ENCODE results near the gene FKBP10.

FKBP10 gene

GRCh38 chr17:41806685-41807445 is 5.9 kb upstream of the FKBP10 start:
- H3K36me3 ChIP-seq (ENCODE audit: control insufficient read depth in 5 of 5, insufficient read depth in 5 of 5, low read length in 5 of 5) = peaks cover 0 to 5% (median 0%) of the 10 kb centered on the region in 5 donors
- H3K9ac ChIP-seq (ENCODE audit: low read length in 5 of 5) = no peak overlapping the region
- H3K27me3 ChIP-seq (ENCODE audit: control insufficient read depth in 5 of 5, insufficient read depth in 4 of 5, low read length in 5 of 5) = peaks cover 0 to 3% (median 0%) of the 10 kb centered on the region in 5 donors
- peaks cover 0 to 24% (median 18%) of the 10 kb centered on the region in 5 donors for H3K4me1 ChIP-seq (ENCODE audit: control insufficient read depth in 5 of 5, insufficient read depth in 5 of 5, low read length in 5 of 5)
- H3K4me3 ChIP-seq (ENCODE audit: low read depth in 1 of 5, low read length in 5 of 5) = no peak overlapping the region
- H3K27ac ChIP-seq (ENCODE audit: low read depth, low read length) = no peak overlapping the region
- H3K9me3 ChIP-seq (ENCODE audit: control insufficient read depth in 5 of 5, low read length in 5 of 5) = no peaks in the 10 kb centered on the region

DNA sequence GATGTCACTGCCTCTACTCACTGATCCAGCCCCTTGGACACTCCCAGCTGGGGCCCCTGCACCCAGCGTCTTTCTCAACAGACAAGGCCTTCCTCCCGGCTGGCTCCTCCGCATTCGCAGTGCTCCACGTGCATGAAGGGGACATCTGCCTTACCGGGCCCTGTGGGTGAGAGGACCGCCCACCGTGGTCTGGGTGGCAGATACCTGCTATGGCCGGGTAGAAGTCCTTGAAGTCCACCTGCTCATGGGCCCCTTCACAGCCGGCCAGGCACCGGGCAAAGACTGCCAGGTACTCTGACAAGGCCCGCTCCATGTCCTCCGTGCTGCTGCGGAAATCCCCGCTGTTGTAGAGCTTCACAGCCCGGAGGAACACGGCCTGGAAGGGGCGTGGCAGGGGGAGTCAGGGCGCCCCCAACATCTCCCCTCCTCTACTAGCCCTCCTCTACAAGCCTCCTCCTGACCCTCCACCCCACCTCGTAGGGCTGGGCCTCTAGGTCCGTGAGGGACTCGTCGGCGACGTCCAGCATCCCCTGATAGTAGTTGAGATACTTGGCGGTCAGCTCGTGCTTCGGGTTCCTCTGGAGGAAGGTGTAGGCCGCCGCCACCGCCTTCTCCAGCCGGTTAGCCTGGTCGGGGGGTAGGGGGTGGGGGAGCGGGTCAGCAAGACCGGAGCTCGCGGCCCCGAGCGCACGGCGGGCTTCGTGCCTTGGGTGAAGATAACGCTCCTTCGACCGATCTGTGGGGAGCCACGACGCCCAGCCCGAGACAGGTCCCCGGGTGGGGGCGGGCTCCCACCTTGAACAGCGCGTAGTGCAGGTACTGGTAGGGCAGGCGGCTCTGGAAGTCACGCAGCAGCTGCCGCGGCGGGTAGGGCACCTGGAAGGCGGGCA is 1.9 kb upstream of the FKBP10 start:
- Histone ChIP-seq H3K9me3 (ENCODE audit: control insufficient read depth in 5 of 5, low read length in 5 of 5) (no peaks in the 10 kb centered on the region), H3K9ac (ENCODE audit: low read length in 5 of 5) (peak overlapping the region in 4 of 5 donors; percentile 56 to 77 (median 70)), H3K27me3 (ENCODE audit: control insufficient read depth in 5 of 5, insufficient read depth in 4 of 5, low read length in 5 of 5) (peaks cover 0 to 7% (median 2%) of the 10 kb centered on the region in 5 donors), H3K4me3 (ENCODE audit: low read depth in 1 of 5, low read length in 5 of 5) (peak overlapping the region in 4 of 5 donors; percentile 70 to 83 (median 78)), H3K4me1 (ENCODE audit: control insufficient read depth in 5 of 5, insufficient read depth in 5 of 5, low read length in 5 of 5) (peaks cover 0 to 34% (median 23%) of the 10 kb centered on the region in 5 donors), H3K27ac (ENCODE audit: low read depth, low read length) (no peak overlapping the region), H3K36me3 (ENCODE audit: control insufficient read depth in 5 of 5, insufficient read depth in 5 of 5, low read length in 5 of 5) (peaks cover 0 to 5% (median 0%) of the 10 kb centered on the region in 5 donors)

- no peaks in the 10 kb centered on the region for H3K9me3 ChIP-seq (ENCODE audit: control insufficient read depth in 5 of 5, low read length in 5 of 5)
These were observed 1.0 kb upstream of the FKBP10 start, which contains the start of gene P3H4 for GRCh38 chr17:41811549-41812380. Gene P3H4 (minus strand): TSS chr17:41811949. CDS start chr17:41811915, 34 bp downstream.

GRCh38 chr17:41813152-41813680 is 412 bp downstream of the FKBP10 start:
- peaks cover 0 to 4% (median 0%) of the 10 kb centered on the region in 5 donors for H3K36me3 ChIP-seq (ENCODE audit: control insufficient read depth in 5 of 5, insufficient read depth in 5 of 5, low read length in 5 of 5)
- peak overlapping the region in 4 of 5 donors; percentile 31 to 83 (median 73) for H3K4me3 ChIP-seq (ENCODE audit: low read depth in 1 of 5, low read length in 5 of 5)
- peaks cover 0 to 7% (median 2%) of the 10 kb centered on the region in 5 donors for H3K27me3 ChIP-seq (ENCODE audit: control insufficient read depth in 5 of 5, insufficient read depth in 4 of 5, low read length in 5 of 5)
- peaks cover 0 to 34% (median 23%) of the 10 kb centered on the region in 5 donors for H3K4me1 ChIP-seq (ENCODE audit: control insufficient read depth in 5 of 5, insufficient read depth in 5 of 5, low read length in 5 of 5)
- H3K9ac ChIP-seq (ENCODE audit: low read length in 5 of 5) = peak overlapping the region in 3 of 5 donors; percentile 0 to 41 (median 41)
- no peaks in the 10 kb centered on the region for H3K9me3 ChIP-seq (ENCODE audit: control insufficient read depth in 5 of 5, low read length in 5 of 5)
- H3K27ac ChIP-seq (ENCODE audit: low read depth, low read length) = peak overlapping the region; percentile 23

More at GRCh38 chr17:41811549-41812380, 1.0 kb upstream of the FKBP10 start, which contains the start of gene P3H4:
- peaks cover 0 to 34% (median 23%) of the 10 kb centered on the region in 5 donors for H3K4me1 ChIP-seq (ENCODE audit: control insufficient read depth in 5 of 5, insufficient read depth in 5 of 5, low read length in 5 of 5)
- peak within 1 kb of the TSS in 4 of 5 donors; percentile 56 to 77 (median 70) for H3K9ac ChIP-seq (ENCODE audit: low read length in 5 of 5)
- peak within 1 kb of the TSS; percentile 70 to 83 (median 77) for H3K4me3 ChIP-seq (ENCODE audit: low read depth in 1 of 5, low read length in 5 of 5)
- H3K27me3 ChIP-seq (ENCODE audit: control insufficient read depth in 5 of 5, insufficient read depth in 4 of 5, low read length in 5 of 5) = peaks cover 0 to 7% (median 2%) of the 10 kb centered on the region in 5 donors
- H3K36me3 ChIP-seq (ENCODE audit: control insufficient read depth in 5 of 5, insufficient read depth in 5 of 5, low read length in 5 of 5) = no peaks in the 10 kb centered on the region
- H3K27ac ChIP-seq (ENCODE audit: low read depth, low read length) = no peak within 1 kb of the TSS

DNA sequence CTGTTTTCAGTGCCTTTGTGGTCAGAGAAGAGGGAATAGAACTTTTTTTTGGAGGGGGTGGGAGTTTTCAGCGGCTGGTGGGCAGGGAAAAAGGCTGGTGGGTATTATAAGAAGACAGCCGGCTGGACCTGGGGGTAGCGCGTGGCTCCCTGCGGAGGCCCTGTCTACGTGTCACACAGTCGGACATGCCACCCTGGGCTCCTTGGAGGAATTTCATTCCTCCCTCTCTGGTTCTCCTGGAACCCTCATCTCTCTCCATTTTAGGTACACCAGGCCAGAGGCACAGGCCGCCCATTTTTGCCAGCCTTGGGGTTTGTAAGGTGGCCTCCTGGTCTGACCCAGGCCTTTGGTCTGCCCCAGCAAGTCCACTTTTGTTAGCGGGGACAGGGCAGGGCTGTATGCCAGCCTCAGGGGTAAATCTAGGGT is 908 bp downstream of the FKBP10 start:
- H3K9ac ChIP-seq (ENCODE audit: low read length in 5 of 5) = no peak overlapping the region
- peak overlapping the region; percentile 23 for H3K27ac ChIP-seq (ENCODE audit: low read depth, low read length)
- peaks cover 0 to 34% (median 23%) of the 10 kb centered on the region in 5 donors for H3K4me1 ChIP-seq (ENCODE audit: control insufficient read depth in 5 of 5, insufficient read depth in 5 of 5, low read length in 5 of 5)
- peak overlapping the region in 3 of 5 donors; percentile 31 to 83 (median 76) for H3K4me3 ChIP-seq (ENCODE audit: low read depth in 1 of 5, low read length in 5 of 5)
- H3K27me3 ChIP-seq (ENCODE audit: control insufficient read depth in 5 of 5, insufficient read depth in 4 of 5, low read length in 5 of 5) = peaks cover 0 to 7% (median 2%) of the 10 kb centered on the region in 5 donors
- no peaks in the 10 kb centered on the region for H3K9me3 ChIP-seq (ENCODE audit: control insufficient read depth in 5 of 5, low read length in 5 of 5)
- H3K36me3 ChIP-seq (ENCODE audit: control insufficient read depth in 5 of 5, insufficient read depth in 5 of 5, low read length in 5 of 5) = peaks cover 0 to 5% (median 0%) of the 10 kb centered on the region in 5 donors

GRCh38 chr17:41814195-41814594 is 1.4 kb downstream of the FKBP10 start:
- Histone ChIP-seq H3K9me3 (ENCODE audit: control insufficient read depth in 5 of 5, low read length in 5 of 5) (no peaks in the 10 kb centered on the region), H3K36me3 (ENCODE audit: control insufficient read depth in 5 of 5, insufficient read depth in 5 of 5, low read length in 5 of 5) (peaks cover 0 to 5% (median 0%) of the 10 kb centered on the region in 5 donors), H3K27ac (ENCODE audit: low read depth, low read length) (no peak overlapping the region), H3K27me3 (ENCODE audit: control insufficient read depth in 5 of 5, insufficient read depth in 4 of 5, low read length in 5 of 5) (peaks cover 0 to 7% (median 3%) of the 10 kb centered on the region in 5 donors), H3K4me1 (ENCODE audit: control insufficient read depth in 5 of 5, insufficient read depth in 5 of 5, low read length in 5 of 5) (peaks cover 0 to 34% (median 23%) of the 10 kb centered on the region in 5 donors), H3K4me3 (ENCODE audit: low read depth in 1 of 5, low read length in 5 of 5) (no peak overlapping the region), H3K9ac (ENCODE audit: low read length in 5 of 5) (no peak overlapping the region)

DNA sequence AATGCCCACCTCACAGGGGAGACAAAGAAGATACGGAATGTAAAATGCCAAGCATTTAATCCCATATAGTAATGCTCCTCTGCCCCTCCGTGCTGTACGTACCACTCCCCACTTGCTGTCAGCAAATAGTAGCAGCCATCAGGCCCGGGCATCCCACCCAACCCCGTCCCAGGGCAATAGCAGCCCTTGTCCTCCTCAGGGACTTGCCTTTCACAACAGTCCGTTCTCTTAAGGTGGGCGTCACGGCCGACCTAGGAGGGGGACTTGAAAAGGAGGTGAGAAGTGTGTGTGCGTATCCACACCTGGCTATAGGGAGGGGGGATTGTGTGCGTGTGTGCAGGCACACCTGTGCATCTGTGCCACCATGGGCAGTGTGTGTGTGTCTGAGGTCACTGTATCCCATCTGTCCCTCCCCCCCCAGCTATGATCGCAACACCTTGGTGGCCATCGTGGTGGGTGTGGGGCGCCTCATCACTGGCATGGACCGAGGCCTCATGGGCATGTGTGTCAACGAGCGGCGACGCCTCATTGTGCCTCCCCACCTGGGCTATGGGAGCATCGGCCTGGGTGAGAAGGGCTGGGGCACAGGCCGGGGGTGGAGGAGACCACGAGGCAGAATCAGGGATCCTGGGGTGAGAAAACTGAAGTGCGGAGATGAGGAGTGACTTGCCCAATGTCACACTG is 4.0 kb downstream of the FKBP10 start:
- H3K27ac ChIP-seq (ENCODE audit: low read depth, low read length) = no peak overlapping the region
- H3K27me3 ChIP-seq (ENCODE audit: control insufficient read depth in 5 of 5, insufficient read depth in 4 of 5, low read length in 5 of 5) = peaks cover 0 to 7% (median 3%) of the 10 kb centered on the region in 5 donors
- no peak overlapping the region for H3K9ac ChIP-seq (ENCODE audit: low read length in 5 of 5)
- no peaks in the 10 kb centered on the region for H3K9me3 ChIP-seq (ENCODE audit: control insufficient read depth in 5 of 5, low read length in 5 of 5)
- H3K4me1 ChIP-seq (ENCODE audit: control insufficient read depth in 5 of 5, insufficient read depth in 5 of 5, low read length in 5 of 5) = peaks cover 0 to 17% (median 9%) of the 10 kb centered on the region in 5 donors
- H3K4me3 ChIP-seq (ENCODE audit: low read depth in 1 of 5, low read length in 5 of 5) = no peak overlapping the region
- H3K36me3 ChIP-seq (ENCODE audit: control insufficient read depth in 5 of 5, insufficient read depth in 5 of 5, low read length in 5 of 5) = peaks cover 0 to 5% (median 0%) of the 10 kb centered on the region in 5 donors

DNA sequence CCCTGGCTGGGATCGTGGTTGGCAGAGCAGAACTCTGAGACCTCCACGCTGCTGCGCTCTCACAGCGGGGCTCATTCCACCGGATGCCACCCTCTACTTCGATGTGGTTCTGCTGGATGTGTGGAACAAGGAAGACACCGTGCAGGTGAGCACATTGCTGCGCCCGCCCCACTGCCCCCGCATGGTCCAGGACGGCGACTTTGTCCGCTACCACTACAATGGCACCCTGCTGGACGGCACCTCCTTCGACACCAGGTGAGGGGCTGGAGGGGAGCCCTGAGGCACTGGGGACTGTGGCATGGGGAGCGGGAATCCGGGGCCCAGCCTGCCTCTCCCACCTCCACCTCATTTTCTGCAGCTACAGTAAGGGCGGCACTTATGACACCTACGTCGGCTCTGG is 5.2 kb downstream of the FKBP10 start:
- no peaks in the 10 kb centered on the region for H3K9me3 ChIP-seq (ENCODE audit: control insufficient read depth in 5 of 5, low read length in 5 of 5)
- no peak overlapping the region for H3K4me3 ChIP-seq (ENCODE audit: low read depth in 1 of 5, low read length in 5 of 5)
- H3K4me1 ChIP-seq (ENCODE audit: control insufficient read depth in 5 of 5, insufficient read depth in 5 of 5, low read length in 5 of 5) = peaks cover 0 to 6% (median 0%) of the 10 kb centered on the region in 5 donors
- peaks cover 0 to 5% (median 0%) of the 10 kb centered on the region in 5 donors for H3K36me3 ChIP-seq (ENCODE audit: control insufficient read depth in 5 of 5, insufficient read depth in 5 of 5, low read length in 5 of 5)
- peaks cover 0 to 10% (median 0%) of the 10 kb centered on the region in 5 donors for H3K27me3 ChIP-seq (ENCODE audit: control insufficient read depth in 5 of 5, insufficient read depth in 4 of 5, low read length in 5 of 5)
- no peak overlapping the region for H3K27ac ChIP-seq (ENCODE audit: low read depth, low read length)
- H3K9ac ChIP-seq (ENCODE audit: low read length in 5 of 5) = no peak overlapping the region

Data from subcutaneous abdominal adipose tissue (tissue), 5 donors.